HG03095 (cell line): ENCODE measurements around the gene DNTT.

Source experiments
- ATAC-seq: cut with Tn5 transposase; IDR thresholded peaks from one replicate; pipeline ENCODE4 v1.9.1; 2021; ENCODE audit warnings: moderate library complexity; ENCODE audit not compliant: unreplicated experiment

DNTT gene

GRCh38 chr10:96275685-96276418 lies 28.4 kb upstream of the DNTT start:
- ATAC-seq, result no peak

- no peak for ATAC-seq
Observed at GRCh38 chr10:96276426-96276825, 27.8 kb upstream of the DNTT start.

GRCh38 chr10:96276831-96277230 lies 27.4 kb upstream of the DNTT start:
- no peak for ATAC-seq

DNA sequence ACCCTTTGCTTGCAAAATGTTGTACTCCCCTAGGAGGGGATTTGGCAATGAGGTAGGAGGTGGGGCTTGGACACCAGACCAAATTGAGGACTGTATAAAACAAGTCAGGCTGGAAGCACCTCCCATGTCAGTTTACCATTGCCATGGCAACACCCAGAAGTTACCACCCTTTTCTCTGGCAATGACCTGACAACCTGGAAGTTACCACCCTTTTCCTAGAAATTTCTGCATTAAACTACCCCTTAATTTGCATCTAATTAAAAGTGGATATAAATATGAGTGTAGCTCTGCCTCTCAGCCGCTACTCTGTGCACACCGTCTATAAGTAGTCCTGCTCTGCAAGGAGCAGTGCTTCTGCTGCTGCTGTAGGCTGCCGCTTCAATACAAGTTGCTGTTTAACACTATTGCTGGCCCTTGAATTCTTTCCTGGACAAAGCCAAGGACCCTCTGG lies 25.0 kb upstream of the DNTT start:
- no peak for ATAC-seq

GRCh38 chr10:96280859-96281258 lies 23.4 kb upstream of the DNTT start:
- no peak for ATAC-seq

- no peak for ATAC-seq
Observed at GRCh38 chr10:96281444-96282029, 22.7 kb upstream of the DNTT start.

DNA sequence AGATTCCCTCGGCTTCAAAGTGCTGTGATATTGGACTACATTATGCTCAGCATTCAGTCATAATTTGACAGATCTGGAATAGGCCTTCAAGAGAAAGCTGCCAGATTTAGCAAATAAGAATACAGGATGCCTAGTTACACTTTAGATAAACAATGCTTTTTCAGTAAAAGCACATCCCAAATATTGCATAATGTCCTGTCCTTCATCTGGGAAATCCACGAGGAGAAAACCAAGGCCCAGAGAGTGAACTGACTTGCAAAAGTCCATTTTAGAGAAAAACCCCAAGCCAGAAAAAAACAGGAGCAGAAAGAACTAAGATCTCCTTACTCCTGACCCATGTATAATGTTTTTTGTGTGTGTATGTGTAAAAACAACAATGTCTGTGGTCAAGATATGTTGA lies 20.9 kb upstream of the DNTT start:
- no peak for ATAC-seq

DNA sequence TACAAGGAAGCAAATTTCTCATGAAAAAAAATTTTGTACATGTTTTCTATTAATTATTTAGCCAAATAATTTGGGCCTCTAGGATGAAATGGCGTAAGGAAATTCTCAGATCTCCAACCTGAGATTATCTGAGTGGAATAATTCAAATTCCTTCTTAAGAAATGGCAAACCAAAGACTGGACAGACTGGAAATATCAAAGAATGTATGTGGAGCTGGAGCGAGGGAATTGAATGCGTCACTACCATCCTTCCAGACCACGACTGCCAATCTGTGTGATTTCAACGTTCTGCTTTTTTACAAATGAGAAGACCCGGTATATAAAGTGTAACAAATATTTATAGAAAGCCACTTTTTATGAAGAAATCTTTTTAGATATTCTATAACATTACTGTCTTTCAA lies 20.5 kb upstream of the DNTT start:
- no peak for ATAC-seq

GRCh38 chr10:96285331-96285752 lies 18.9 kb upstream of the DNTT start:
- no peak for ATAC-seq

DNA sequence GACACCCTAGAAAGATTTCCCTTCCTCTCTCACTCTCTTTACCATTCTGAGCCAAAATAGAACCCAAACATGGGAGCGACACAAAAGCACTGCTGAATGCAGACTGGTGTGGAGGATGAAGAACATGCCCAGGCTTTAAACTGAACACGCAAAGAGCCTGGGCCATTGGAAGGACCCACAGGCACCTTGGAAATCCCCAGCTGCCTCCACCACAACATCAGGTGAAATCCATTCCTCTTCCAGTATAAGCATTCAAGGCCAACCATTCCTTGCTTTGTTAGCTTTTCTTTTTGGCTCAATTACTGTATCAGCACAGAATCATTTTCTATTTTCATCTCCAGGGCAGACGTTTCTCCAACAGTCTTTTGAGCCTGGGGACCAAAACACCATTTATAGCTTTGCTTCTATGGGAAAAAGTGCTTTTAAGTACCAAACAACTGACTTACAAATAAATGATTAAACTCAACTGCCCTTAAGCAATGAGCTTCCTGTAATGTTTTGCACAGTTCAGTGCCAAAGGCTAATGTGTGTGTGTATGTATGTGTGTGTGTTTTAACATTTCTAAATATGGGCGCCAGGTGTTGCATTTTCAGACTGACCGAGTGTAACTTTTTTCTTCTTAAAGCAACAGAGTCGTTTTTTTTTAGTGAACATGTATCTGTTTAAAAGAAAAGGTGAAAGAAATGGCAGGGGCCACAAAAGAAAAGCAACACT lies 16.7 kb upstream of the DNTT start:
- peak; percentile 46 for ATAC-seq

DNA sequence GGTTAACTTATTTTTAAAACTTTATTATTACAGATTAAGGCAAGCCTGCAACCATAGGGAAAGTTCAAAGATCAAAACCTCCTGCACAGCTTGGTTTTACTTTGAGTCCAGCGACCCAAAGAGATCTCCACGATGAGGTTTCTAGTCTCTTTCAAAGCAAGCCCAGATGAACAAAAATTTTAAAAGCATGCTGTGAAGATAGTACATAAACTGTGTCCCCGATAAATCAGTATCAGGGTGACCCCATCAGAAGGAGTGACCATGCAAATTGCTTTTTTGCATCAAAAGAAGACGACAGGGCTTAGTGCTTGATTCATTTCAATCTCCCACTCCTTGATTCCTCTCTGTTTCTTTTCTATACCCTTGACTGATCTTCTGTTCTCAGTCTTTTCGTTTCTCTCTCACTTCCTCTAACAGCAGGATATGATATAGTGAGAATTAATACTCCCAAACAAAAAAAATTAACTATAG lies 16.0 kb upstream of the DNTT start:
- ATAC-seq, result peak; percentile 50

DNA sequence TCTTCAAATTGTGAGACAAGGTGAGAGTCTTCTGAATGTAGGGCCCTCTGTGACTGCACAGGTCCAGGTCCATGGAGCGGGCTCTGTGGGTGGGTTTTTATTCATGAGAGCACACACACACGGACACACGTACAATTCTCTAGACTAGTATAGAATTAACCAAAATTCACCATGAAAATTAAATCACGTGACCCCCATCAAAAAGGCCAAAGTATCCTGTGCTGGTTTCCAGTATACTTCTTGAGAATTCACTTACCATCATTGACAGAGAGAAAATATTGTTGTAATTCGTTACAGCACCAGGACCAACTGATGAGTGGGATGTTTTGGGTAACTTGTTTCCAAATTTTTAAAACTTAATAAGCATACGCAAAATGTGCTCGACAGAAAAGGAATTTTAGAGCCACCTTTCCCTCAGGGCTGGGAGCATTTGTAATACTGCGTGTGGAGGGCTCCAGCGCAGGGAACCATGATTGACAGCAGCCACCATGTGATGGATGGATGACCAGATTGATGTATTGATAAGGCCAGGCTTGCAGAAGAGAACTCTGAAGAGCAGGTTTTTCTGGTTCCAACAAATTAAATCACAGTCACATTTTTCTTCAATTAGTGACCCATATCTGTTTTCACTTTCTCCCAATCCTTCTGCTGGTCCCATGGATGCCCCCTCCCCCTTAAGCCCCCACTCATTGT lies 14.9 kb upstream of the DNTT start:
- ATAC-seq, result no peak

DNA sequence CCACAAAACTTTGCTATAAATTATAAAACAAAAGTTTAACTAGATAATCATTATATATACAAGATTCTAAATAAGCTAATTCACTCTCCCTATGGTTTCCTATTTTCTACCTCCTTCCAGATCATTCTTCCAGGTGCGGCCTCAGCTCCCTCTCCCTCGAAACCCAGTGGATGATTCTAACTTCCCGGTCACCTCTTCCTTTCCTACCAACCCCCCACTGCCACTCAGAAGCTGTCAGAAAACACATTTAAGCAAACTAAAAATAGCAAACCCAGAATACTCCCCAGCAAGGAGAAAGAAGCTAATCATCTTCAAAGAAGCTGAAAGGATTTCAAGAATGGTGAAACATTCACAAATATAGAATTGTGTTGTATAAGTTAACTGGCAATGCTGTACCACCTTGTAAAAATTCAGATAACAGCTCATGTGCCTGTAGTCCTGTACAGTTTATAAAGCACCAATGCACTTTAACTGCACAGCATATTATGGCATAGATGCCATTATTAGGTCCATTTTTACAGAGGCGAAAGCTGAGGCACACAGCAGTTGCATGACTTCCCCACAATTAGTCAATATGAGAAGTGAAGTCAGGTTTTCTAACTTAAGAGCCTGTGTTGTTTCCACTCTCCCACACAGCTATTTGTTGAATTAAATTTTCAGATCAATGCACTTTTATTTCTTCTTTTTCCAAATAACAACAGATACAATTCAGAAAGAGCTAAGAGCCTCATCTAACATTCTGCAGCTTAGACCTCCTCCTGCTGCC lies 13.7 kb upstream of the DNTT start:
- peak; percentile 36 for ATAC-seq

GRCh38 chr10:96292971-96293920 lies 11.0 kb upstream of the DNTT start:
- peak; percentile 54 for ATAC-seq

GRCh38 chr10:96295475-96295874 lies 8.8 kb upstream of the DNTT start:
- no peak for ATAC-seq

GRCh38 chr10:96297486-96297885 lies 6.7 kb upstream of the DNTT start:
- no peak for ATAC-seq

GRCh38 chr10:96298362-96298761 lies 5.9 kb upstream of the DNTT start:
- ATAC-seq, result no peak

DNA sequence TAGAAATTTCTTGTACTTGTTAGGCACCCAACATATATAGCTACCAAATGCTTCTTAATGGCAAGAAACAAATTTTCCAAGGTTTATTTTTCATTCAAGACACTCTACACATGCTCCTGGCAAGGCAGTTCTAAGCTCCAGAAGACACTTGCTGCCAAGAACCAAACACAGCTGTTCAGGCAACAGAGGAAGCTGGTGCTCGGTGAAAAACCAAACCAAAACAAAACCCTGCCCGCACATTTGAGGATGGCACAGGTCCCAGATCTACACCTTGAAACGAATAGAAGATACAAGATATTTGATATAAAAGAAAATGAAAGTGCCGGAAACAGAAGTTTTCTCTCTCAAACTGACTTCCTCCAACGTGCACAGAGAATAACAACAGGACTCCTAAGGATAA lies 4.9 kb upstream of the DNTT start:
- ATAC-seq, result no peak

- ATAC-seq, result no peak
Observed at GRCh38 chr10:96301616-96302015, 2.6 kb upstream of the DNTT start.

- no peak for ATAC-seq
Observed at GRCh38 chr10:96305019-96305418, 785 bp downstream of the DNTT start.
